ENCODE data around the gene PRKAA2.

The PRKAA2 gene

GRCh38 chr1:56713112-56713511 lies 68.0 kb downstream of the PRKAA2 start:
- no peak for DNase-seq
- TF ChIP-seq GATA1 (IDR thresholded peaks at IDR 0.05; ENCODE audit: low read depth, low read length) (no peak), POLR2A (IDR thresholded peaks at IDR 0.05; ENCODE audit: low read length) (no peak)

- TF ChIP-seq POLR2A (IDR thresholded peaks at IDR 0.05; ENCODE audit: low read length) = no peak
- no peak for TF ChIP-seq GATA1 (IDR thresholded peaks at IDR 0.05; ENCODE audit: low read depth, low read length)
- no peak for DNase-seq
Measured at GRCh38 chr1:56715156-56715555, 70.0 kb downstream of the PRKAA2 start.

GRCh38 chr1:56719171-56719570 lies 74.1 kb downstream of the PRKAA2 start:
- DNase-seq = no peak
- no peak for TF ChIP-seq GATA1 (IDR thresholded peaks at IDR 0.05; ENCODE audit: low read depth, low read length)
- no peak for TF ChIP-seq POLR2A (IDR thresholded peaks at IDR 0.05; ENCODE audit: low read length)

- no peak for DNase-seq
Measured at GRCh38 chr1:56726706-56727105, 81.6 kb downstream of the PRKAA2 start.

GRCh38 chr1:56728964-56729363 lies 83.8 kb downstream of the PRKAA2 start:
- TF ChIP-seq GATA1 (IDR thresholded peaks at IDR 0.05; ENCODE audit: low read depth, low read length) (no peak), POLR2A (IDR thresholded peaks at IDR 0.05; ENCODE audit: low read length) (no peak)
- no peak for DNase-seq

More at GRCh38 chr1:56726706-56727105, 81.6 kb downstream of the PRKAA2 start:
- no peak for TF ChIP-seq GATA1 (IDR thresholded peaks at IDR 0.05; ENCODE audit: low read depth, low read length)

- TF ChIP-seq POLR2A (IDR thresholded peaks at IDR 0.05; ENCODE audit: low read length) (no peak), GATA1 (IDR thresholded peaks at IDR 0.05; ENCODE audit: low read depth, low read length) (no peak)
- no peak for DNase-seq
Measured at GRCh38 chr1:56745231-56745630, 100.1 kb downstream of the PRKAA2 start.

- TF ChIP-seq POLR2A (IDR thresholded peaks at IDR 0.05; ENCODE audit: low read length) (no peak), GATA1 (IDR thresholded peaks at IDR 0.05; ENCODE audit: low read depth, low read length) (no peak)
- DNase-seq = no peak
Measured at GRCh38 chr1:56754708-56755479, 109.8 kb downstream of the PRKAA2 start.

GRCh38 chr1:56755911-56756310 lies 110.8 kb downstream of the PRKAA2 start:
- no peak for TF ChIP-seq GATA1 (IDR thresholded peaks at IDR 0.05; ENCODE audit: low read depth, low read length)
- no peak for TF ChIP-seq POLR2A (IDR thresholded peaks at IDR 0.05; ENCODE audit: low read length)
- no peak for DNase-seq

- DNase-seq = no peak
- TF ChIP-seq GATA1 (IDR thresholded peaks at IDR 0.05; ENCODE audit: low read depth, low read length) = no peak
- no peak for TF ChIP-seq POLR2A (IDR thresholded peaks at IDR 0.05; ENCODE audit: low read length)
Measured at GRCh38 chr1:56758135-56758534, 113.0 kb downstream of the PRKAA2 start.

- no peak for DNase-seq
Measured at GRCh38 chr1:56758794-56759193, 113.7 kb downstream of the PRKAA2 start.

More at GRCh38 chr1:56758794-56759193, 113.7 kb downstream of the PRKAA2 start:
- TF ChIP-seq GATA1 (IDR thresholded peaks at IDR 0.05; ENCODE audit: low read depth, low read length) = no peak
- TF ChIP-seq POLR2A (IDR thresholded peaks at IDR 0.05; ENCODE audit: low read length) = no peak

Measured in erythroblast (primary cell).